ENCODE data around the gene APLP1.

DNA sequence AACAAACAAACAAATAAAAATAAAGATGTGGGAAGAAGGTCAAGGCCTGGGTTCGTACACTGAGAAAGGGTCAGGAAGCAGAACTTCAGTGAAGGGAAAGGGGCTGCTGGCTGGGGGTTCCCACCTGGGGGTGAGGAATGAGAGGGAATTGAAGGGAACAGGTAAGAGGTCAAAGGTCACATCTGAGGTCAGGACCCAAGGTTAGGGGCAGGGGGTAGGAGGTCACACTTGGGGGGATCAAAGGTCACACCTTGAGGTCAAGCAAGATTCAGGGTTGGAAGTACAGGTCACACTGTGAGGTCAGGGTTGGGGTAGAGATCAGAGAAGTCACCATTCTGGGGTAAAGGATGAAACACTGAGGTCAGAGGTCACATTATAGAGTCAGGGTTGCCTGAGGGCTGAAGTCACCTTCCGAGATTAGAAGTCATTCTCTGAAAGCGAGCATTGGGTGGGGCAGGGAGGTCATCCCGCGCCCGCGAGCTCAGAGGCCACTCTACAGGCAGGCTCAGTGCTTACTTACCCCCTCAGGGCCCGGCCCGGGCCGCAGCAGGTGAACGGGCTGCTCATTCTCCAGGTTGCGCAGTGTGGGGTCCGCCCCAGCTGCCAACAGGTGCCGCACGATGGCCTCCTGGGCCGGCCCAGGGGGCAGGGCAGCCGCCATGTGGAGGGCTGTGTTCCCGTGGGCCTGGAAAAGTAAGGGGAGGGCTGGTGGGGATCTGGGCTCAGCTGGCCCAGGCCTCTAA lies 21.2 kb downstream of the APLP1 start:
- TF ChIP-seq RAD21 (IDR thresholded peaks at IDR 0.05; ENCODE audit: low read length): no peak
- no peak for TF ChIP-seq POLR2A (IDR thresholded peaks at IDR 0.05; ENCODE audit: low read depth, low read length)
- no peak for TF ChIP-seq SMC3 (IDR thresholded peaks at IDR 0.05; ENCODE audit: low read depth, low read length)
- TF ChIP-seq, protein P1, sequence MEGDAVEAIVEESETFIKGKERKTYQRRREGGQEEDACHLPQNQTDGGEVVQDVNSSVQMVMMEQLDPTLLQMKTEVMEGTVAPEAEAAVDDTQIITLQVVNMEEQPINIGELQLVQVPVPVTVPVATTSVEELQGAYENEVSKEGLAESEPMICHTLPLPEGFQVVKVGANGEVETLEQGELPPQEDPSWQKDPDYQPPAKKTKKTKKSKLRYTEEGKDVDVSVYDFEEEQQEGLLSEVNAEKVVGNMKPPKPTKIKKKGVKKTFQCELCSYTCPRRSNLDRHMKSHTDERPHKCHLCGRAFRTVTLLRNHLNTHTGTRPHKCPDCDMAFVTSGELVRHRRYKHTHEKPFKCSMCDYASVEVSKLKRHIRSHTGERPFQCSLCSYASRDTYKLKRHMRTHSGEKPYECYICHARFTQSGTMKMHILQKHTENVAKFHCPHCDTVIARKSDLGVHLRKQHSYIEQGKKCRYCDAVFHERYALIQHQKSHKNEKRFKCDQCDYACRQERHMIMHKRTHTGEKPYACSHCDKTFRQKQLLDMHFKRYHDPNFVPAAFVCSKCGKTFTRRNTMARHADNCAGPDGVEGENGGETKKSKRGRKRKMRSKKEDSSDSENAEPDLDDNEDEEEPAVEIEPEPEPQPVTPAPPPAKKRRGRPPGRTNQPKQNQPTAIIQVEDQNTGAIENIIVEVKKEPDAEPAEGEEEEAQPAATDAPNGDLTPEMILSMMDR (conservative IDR thresholded peaks at IDR 0.05; ENCODE audit: low read depth, low read length): no peak
- TF ChIP-seq BHLHE40 (IDR thresholded peaks at IDR 0.05; ENCODE audit: low read depth, low read length): no peak
- TF ChIP-seq MAFK (IDR thresholded peaks at IDR 0.05; ENCODE audit: low read depth, low read length): no peak
- TF ChIP-seq, protein P2, sequence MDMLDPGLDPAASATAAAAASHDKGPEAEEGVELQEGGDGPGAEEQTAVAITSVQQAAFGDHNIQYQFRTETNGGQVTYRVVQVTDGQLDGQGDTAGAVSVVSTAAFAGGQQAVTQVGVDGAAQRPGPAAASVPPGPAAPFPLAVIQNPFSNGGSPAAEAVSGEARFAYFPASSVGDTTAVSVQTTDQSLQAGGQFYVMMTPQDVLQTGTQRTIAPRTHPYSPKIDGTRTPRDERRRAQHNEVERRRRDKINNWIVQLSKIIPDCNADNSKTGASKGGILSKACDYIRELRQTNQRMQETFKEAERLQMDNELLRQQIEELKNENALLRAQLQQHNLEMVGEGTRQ (IDR thresholded peaks at IDR 0.05; ENCODE audit: low read depth, low read length): no peak
- no peak for TF ChIP-seq CEBPB (IDR thresholded peaks at IDR 0.05; ENCODE audit: low read depth, low read length)
- TF ChIP-seq, protein P3, sequence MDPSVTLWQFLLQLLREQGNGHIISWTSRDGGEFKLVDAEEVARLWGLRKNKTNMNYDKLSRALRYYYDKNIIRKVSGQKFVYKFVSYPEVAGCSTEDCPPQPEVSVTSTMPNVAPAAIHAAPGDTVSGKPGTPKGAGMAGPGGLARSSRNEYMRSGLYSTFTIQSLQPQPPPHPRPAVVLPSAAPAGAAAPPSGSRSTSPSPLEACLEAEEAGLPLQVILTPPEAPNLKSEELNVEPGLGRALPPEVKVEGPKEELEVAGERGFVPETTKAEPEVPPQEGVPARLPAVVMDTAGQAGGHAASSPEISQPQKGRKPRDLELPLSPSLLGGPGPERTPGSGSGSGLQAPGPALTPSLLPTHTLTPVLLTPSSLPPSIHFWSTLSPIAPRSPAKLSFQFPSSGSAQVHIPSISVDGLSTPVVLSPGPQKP (IDR thresholded peaks at IDR 0.05; ENCODE audit: borderline replicate concordance, low read depth, low read length): no peak
- TF ChIP-seq RCOR1 (IDR thresholded peaks at IDR 0.05; ENCODE audit: insufficient replicate concordance, low read length): no peak
- TF ChIP-seq MAZ (IDR thresholded peaks at IDR 0.05; ENCODE audit: borderline replicate concordance, low read depth, low read length): no peak
- no peak for TF ChIP-seq FOS (IDR thresholded peaks at IDR 0.05; ENCODE audit: low read depth, low read length)
- TF ChIP-seq MXI1 (IDR thresholded peaks at IDR 0.05; ENCODE audit: borderline replicate concordance, low read depth, low read length): no peak

Measured in IMR-90 (cell line).